Ectodermal cell (in vitro differentiated cells): ENCODE results near the gene GSTA4.
"Not testable (repeated sequence)": the region's sequence is repeated elsewhere in the genome, so short reads cannot be mapped to it uniquely, and the experiment has no call there.

Source experiments
- H3K27ac ChIP-seq: 2 replicates; pipeline ENCODE4 v1.7.0; 2013; ENCODE audit warnings: mild to moderate bottlenecking, low read depth, low read length; ENCODE audit not compliant: insufficient read depth, poor library complexity, severe bottlenecking
- H3K27me3 ChIP-seq: 2 replicates; pipeline ENCODE4 v1.7.0; 2013; ENCODE audit warnings: mild to moderate bottlenecking, low read length; ENCODE audit not compliant: insufficient read depth, control insufficient read depth, poor library complexity, severe bottlenecking
- H3K36me3 ChIP-seq: one replicate; pipeline ENCODE4 v1.7.0; 2013; ENCODE audit warnings: low read length; ENCODE audit not compliant: control insufficient read depth, insufficient read depth
- H3K4me1 ChIP-seq: one replicate; pipeline ENCODE4 v1.7.0; 2013; ENCODE audit warnings: low read length; ENCODE audit not compliant: control insufficient read depth, insufficient read depth
- H3K4me3 ChIP-seq: 2 replicates; pipeline ENCODE4 v1.7.0; 2013; ENCODE audit warnings: low read depth, low read length, control low read depth; ENCODE audit not compliant: insufficient read depth
- H3K9me3 ChIP-seq: 2 replicates; pipeline ENCODE4 v1.7.0; 2013; ENCODE audit warnings: mild to moderate bottlenecking, low read length, moderate library complexity; ENCODE audit not compliant: control insufficient read depth
- WGBS, 2 experiments: methylation state at CpG; one replicate each; pipeline ENCODE4 v1.1.7; 2013; ENCODE audit warnings: missing lambda C conversion rate in 2 of 2; 5-methylcytosine and 5-hydroxymethylcytosine counted together

Gene GSTA4

GRCh38 chr6:53015486-53015885, 20.4 kb upstream of the GSTA4 start:
- peaks cover 45% of the 10 kb centered on the region for H3K36me3 ChIP-seq
- no peak overlapping the region for H3K4me3 ChIP-seq
- no peaks in the 10 kb centered on the region for H3K27me3 ChIP-seq
- no CpG with 5 or more reads among the region's 1 CpG for WGBS, 2 experiments
- H3K9me3 ChIP-seq: no peaks in the 10 kb centered on the region
- H3K4me1 ChIP-seq: no peaks in the 10 kb centered on the region
- no peak overlapping the region for H3K27ac ChIP-seq

GRCh38 chr6:53014744-53015143, 19.7 kb upstream of the GSTA4 start:
- Histone ChIP-seq H3K4me1 (no peaks in the 10 kb centered on the region), H3K36me3 (peaks cover 51% of the 10 kb centered on the region), H3K9me3 (no peaks in the 10 kb centered on the region), H3K4me3 (no peak overlapping the region), H3K27me3 (no peaks in the 10 kb centered on the region), H3K27ac (no peak overlapping the region)
- WGBS, 2 experiments: 97 to 98% methylated on average over 1 of the region's 1 CpG

- H3K36me3 ChIP-seq: peaks cover 58% of the 10 kb centered on the region
Measured at GRCh38 chr6:53014063-53014462, 19.0 kb upstream of the GSTA4 start.

DNA sequence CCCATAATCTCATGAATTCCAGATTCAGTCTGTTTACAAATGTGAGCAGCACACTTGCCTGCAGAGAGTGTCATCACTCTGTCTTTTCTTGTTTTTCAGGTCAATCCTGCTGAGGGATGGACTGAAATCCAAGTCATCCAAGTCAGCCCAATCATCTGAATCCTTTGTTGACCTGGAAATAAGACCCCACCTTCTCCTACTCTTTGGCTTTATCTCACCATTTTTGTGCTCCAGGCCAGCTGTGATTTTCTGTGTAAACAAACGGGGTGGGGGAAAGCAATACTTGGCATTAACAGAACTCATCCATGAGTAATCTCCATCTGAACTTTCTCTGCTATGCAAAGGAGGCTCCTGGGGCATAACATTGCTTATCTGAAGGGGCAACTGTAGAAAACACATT, 16.9 kb upstream of the GSTA4 start:
- no peaks in the 10 kb centered on the region for H3K27me3 ChIP-seq
- peaks cover 53% of the 10 kb centered on the region for H3K36me3 ChIP-seq
- H3K9me3 ChIP-seq: no peaks in the 10 kb centered on the region
- no peak overlapping the region for H3K4me3 ChIP-seq
- 88 to 97% methylated on average over 1 of the region's 1 CpG for WGBS, 2 experiments
- H3K27ac ChIP-seq: no peak overlapping the region
- H3K4me1 ChIP-seq: no peaks in the 10 kb centered on the region

More at GRCh38 chr6:53014063-53014462, 19.0 kb upstream of the GSTA4 start:
- H3K4me1 ChIP-seq: no peaks in the 10 kb centered on the region
- H3K27me3 ChIP-seq: no peaks in the 10 kb centered on the region
- no peaks in the 10 kb centered on the region for H3K9me3 ChIP-seq
- no peak overlapping the region for H3K27ac ChIP-seq
- no peak overlapping the region for H3K4me3 ChIP-seq

GRCh38 chr6:53010504-53010903, 15.4 kb upstream of the GSTA4 start:
- H3K27me3 ChIP-seq: no peaks in the 10 kb centered on the region
- 91 to 100% methylated on average over 1 of the region's 1 CpG for WGBS, 2 experiments
- H3K36me3 ChIP-seq: peaks cover 45% of the 10 kb centered on the region
- H3K4me3 ChIP-seq: no peak overlapping the region
- H3K27ac ChIP-seq: no peak overlapping the region
- peaks cover 5% of the 10 kb centered on the region for H3K4me1 ChIP-seq
- no peaks in the 10 kb centered on the region for H3K9me3 ChIP-seq

DNA sequence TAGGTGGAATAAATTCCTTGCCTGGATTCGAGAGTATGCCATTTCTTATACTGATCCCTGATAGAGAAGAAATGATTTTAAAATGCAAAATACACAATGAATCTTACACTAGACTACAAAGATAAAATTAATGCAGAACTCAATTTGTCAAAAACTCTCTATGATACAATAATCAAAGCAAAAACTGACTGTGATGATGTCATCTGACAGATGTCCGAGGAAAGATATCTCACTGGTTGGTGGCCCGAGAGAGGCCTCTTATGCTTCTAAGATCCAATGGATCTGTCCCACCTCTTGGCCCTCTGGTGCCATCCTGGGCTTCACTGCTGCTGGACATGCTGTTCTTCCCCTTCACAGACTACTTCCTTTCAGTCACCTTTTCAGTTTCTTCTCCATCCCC, 14.4 kb upstream of the GSTA4 start:
- 93 to 95% methylated on average over 2 to 3 of the region's 3 CpGs for WGBS, 2 experiments
- H3K4me3 ChIP-seq: no peak overlapping the region
- peaks cover 5% of the 10 kb centered on the region for H3K4me1 ChIP-seq
- no peaks in the 10 kb centered on the region for H3K27me3 ChIP-seq
- peaks cover 48% of the 10 kb centered on the region for H3K36me3 ChIP-seq
- no peaks in the 10 kb centered on the region for H3K9me3 ChIP-seq
- H3K27ac ChIP-seq: no peak overlapping the region

DNA sequence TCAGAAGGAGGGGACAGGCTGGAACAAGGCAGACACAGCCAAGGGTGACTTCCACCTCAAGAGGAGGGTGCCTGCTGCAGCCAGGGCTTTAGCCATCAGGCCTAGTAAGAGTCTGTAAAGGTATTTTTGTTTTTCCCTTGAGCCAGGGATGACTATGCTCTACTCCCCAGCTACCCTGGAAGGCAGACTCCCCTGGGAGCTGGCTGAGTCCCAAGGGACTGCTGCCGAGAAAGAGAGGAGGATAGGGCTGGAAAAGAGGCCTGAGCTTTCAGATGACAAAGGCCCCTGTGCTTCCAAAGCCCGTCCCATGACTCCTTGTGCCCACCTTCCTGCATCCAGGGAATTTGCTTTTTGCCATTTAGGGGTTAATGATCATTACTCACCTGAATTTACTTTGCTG, 14.0 kb upstream of the GSTA4 start:
- Histone ChIP-seq H3K4me3 (no peak overlapping the region), H3K9me3 (no peaks in the 10 kb centered on the region), H3K27me3 (no peaks in the 10 kb centered on the region), H3K27ac (no peak overlapping the region), H3K4me1 (peaks cover 5% of the 10 kb centered on the region), H3K36me3 (peaks cover 50% of the 10 kb centered on the region)
- 92 to 97% methylated on average over 2 of the region's 2 CpGs for WGBS, 2 experiments

DNA sequence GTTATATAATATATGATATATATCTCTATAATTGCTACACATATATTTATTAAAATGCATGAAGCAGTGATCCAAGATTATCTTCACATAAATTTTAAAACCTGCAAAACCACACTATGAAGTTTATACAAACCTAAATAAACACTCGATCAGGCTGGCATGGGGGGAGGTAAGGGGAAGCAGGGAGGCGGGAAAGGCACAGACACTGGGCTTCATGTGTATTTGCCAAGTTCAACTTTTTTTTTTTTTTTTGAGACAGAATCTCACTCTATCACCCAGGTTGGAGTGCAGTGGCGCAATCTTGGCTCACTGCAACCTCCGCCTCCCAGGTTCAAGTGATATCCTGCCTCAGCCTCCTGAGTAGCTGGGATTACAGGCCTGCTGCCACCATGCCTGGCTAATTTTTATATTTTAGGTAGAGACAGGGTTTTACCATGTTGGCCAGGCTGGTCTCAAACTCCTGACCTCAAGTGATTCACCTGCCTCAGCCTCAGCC, 13.2 kb upstream of the GSTA4 start:
- H3K4me1 ChIP-seq, H3K9me3 ChIP-seq, H3K27ac ChIP-seq, H3K4me3 ChIP-seq, H3K27me3 ChIP-seq: not testable (repeated sequence)
- H3K36me3 ChIP-seq: peaks cover 43% of the 10 kb centered on the region
- 91 to 96% methylated on average over 4 of the region's 4 CpGs for WGBS, 2 experiments

GRCh38 chr6:53005663-53006250, 10.7 kb upstream of the GSTA4 start:
- H3K27ac ChIP-seq: no peak overlapping the region
- no peak overlapping the region for H3K4me3 ChIP-seq
- H3K4me1 ChIP-seq: peaks cover 5% of the 10 kb centered on the region
- no peaks in the 10 kb centered on the region for H3K27me3 ChIP-seq
- no peaks in the 10 kb centered on the region for H3K9me3 ChIP-seq
- H3K36me3 ChIP-seq: peaks cover 25% of the 10 kb centered on the region
- WGBS, 2 experiments: 36 to 37% methylated on average over 2 of the region's 2 CpGs

DNA sequence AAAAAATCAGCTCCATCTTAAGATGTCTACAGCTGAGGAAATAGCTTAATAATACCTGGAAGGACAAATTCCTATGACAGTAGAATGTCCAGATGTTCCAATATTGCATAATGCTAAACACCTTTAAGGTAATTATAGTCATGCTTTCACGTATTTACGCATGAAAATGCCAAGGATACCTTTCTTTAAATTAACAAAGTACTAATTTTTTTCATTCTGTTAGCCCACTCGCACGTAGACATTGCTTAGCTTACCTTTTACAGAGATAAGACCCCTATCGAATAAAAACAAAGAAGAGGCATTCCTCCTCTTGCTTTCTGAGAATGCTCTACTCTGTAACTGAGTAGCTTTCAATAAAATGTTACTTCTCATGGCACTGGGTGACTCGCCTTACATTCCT, 4.4 kb upstream of the GSTA4 start:
- Histone ChIP-seq H3K27ac (no peak overlapping the region), H3K4me3 (no peak overlapping the region), H3K27me3 (no peaks in the 10 kb centered on the region), H3K36me3 (peaks cover 2% of the 10 kb centered on the region), H3K9me3 (no peaks in the 10 kb centered on the region), H3K4me1 (no peaks in the 10 kb centered on the region)
- WGBS, 2 experiments: 91 to 93% methylated on average over 6 of the region's 6 CpGs

DNA sequence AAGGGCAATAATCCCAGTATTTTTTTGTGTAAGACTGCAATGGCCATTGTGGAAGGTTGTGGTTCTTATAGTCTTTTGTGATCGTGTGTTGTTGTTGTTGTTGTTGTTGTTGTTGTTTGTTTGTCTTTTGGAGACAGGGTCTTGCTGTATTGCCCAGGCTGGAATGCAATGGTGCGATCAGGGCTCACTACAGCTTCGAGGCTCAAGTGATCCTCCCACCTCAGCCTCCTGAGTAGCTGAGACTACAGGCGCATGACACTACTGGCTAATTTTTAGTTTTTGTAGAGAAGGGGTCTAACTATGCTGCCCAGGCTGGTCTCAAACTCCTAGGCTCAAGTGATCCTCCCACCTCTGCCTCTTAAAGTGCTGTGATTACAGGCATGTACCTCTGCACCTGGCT, 3.5 kb upstream of the GSTA4 start:
- H3K27me3 ChIP-seq: no peaks in the 10 kb centered on the region
- H3K36me3 ChIP-seq: no peaks in the 10 kb centered on the region
- no peaks in the 10 kb centered on the region for H3K9me3 ChIP-seq
- no peaks in the 10 kb centered on the region for H3K4me1 ChIP-seq
- 89 to 93% methylated on average over 4 of the region's 4 CpGs for WGBS, 2 experiments
- H3K27ac ChIP-seq: no peak overlapping the region
- H3K4me3 ChIP-seq: no peak overlapping the region
